HFF-Myc (cell line): ENCODE data around the gene GPRC5C.
A peak's percentile ranks its signal among the peaks of the same experiment; 100 is the strongest.

Experiments used
- DNase-seq: peaks from one replicate; pipeline ENCODE4 v3.0.0-alpha.2; 2011; ENCODE audit warnings: low read depth; ENCODE audit errors: extremely low read depth
- H3K4me3 ChIP-seq: replicated peaks from 2 replicates; pipeline ENCODE4 v1.5.1; 2011; ENCODE audit warnings: low read depth, mild to moderate bottlenecking, control low read depth, low read length
- CTCF ChIP-seq: IDR thresholded peaks from 2 replicates; pipeline ENCODE4 v1.5.1; 2012; ENCODE audit warnings: mild to moderate bottlenecking, low read depth, low read length, control low read depth; ENCODE audit errors: missing control alignments

Gene GPRC5C

GRCh38 chr17:74432424-74432690 is 469 bp downstream of the GPRC5C start:
- no peak for TF ChIP-seq CTCF
- H3K4me3 ChIP-seq, result no peak overlapping the region
- DNase-seq, result no peak

GRCh38 chr17:74432766-74433391 is 991 bp downstream of the GPRC5C start:
- no peak overlapping the region for H3K4me3 ChIP-seq
- DNase-seq, result no peak
- TF ChIP-seq CTCF, result no peak

- no peak for DNase-seq
- TF ChIP-seq CTCF, result no peak
- no peak overlapping the region for H3K4me3 ChIP-seq
Observed at GRCh38 chr17:74433421-74434121, 1.7 kb downstream of the GPRC5C start.

- no peak overlapping the region for H3K4me3 ChIP-seq
- no peak for DNase-seq
- no peak for TF ChIP-seq CTCF
Observed at GRCh38 chr17:74435775-74436359, 4.0 kb downstream of the GPRC5C start.

GRCh38 chr17:74437702-74438101 is 5.8 kb downstream of the GPRC5C start:
- no peak for DNase-seq
- no peak overlapping the region for H3K4me3 ChIP-seq
- peak; percentile 72 for TF ChIP-seq CTCF

- no peak for DNase-seq
- H3K4me3 ChIP-seq, result no peak overlapping the region
- TF ChIP-seq CTCF, result no peak
Observed at GRCh38 chr17:74439691-74440567, 8.0 kb downstream of the GPRC5C start.
